IPS-NIHi11 (cell line): ENCODE results near the gene ST7.
"Not testable (repeated sequence)": the region's sequence is repeated elsewhere in the genome, so short reads cannot be mapped to it uniquely, and the experiment has no call there.

Experiments used
- DNase-seq: peaks from one replicate; pipeline ENCODE4 v3.0.0; 2012; ENCODE audit warnings: mixed read lengths, low spot score

Gene ST7

DNA sequence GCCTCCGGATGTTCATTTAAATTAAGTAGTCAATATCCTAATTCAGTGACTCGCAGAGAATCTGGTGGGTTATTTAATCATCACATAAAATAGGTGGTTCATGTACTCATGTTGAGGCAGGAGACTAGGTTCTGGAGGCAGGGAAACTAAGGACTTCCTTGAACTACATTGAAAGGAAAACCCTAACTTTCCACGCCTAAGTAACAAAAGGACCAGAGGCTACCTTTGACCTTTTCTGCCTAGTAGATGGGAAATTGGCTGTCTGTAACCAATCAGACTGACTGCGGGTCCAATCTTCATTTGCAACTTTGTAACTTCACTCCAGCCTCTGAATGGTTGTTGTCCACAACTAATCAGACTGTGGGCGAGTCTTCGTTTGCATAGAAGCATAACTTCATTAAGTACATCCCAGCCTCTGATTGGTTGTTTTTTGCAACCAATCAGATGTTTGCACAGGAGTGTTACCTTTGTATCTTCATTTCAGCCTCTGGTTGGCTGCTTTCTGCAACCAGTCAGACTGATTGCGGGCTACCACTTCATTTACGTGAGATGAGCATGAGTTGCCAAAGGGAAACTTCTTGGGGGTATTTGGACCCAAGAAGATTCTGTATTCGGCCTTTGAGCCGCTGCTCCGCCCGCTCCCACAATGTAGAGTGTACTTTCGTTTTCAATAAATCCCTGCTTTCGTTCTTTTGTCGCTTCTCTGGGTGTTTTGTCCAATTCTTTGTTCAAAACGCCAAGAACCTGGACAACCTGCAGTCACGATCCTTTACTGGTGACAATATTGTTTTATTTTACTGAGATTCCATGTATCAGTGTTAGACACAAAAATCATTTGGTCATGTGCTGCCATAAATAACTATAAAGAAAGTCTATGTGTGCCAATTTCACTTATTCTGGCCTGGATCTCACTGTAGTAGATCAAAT lies 1.7 kb upstream of the ST7 start:
- DNase-seq, result no peak

GRCh38 chr7:116952635-116953371 lies 498 bp upstream of the ST7 start:
- peak; percentile 39 for DNase-seq

DNA sequence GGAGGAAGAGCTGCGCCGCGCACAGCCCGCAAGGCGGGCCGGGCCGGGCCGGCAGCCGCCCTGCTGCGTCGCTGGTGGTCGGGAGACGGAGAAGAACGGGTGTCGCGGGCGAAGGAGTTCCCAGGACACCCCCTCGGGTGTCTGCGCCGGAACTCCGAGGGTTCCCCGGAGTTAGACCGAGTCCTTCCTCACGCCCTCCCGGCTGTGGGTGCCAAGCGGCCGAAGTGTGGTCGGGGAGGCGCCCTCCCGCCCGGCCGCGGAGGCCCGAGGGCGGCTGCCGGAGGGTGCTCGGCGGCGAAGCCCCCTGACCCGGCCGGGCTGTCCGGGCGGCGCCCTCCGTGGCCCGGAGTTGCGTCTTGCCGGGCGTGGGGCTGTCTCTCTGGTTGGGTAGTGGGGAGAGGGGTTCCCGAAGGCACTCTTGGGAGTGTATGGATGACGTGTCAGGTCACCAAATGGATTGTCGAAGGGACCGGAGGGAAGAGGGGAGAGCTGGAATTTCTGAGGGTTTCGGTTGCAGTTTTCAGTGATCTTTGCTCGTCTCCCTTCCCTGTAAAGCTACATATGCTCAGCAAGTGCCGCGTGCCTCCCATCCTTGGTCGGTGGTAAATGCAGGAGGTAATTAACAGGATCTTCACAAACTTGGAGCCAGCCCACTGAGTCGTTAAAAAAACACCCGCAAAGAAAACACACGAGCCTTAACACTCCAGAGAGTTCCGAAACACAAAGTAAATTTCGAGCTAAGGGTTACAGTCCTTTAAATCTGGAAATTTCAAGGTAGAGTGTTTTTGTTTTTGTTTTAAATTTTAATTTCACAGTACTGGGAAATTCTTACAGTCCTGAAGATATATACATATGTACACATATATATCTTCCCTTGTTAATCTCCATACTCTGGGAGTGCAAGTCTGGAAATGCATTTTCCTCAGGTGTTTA lies 871 bp downstream of the ST7 start:
- DNase-seq, result peak; percentile 68

DNA sequence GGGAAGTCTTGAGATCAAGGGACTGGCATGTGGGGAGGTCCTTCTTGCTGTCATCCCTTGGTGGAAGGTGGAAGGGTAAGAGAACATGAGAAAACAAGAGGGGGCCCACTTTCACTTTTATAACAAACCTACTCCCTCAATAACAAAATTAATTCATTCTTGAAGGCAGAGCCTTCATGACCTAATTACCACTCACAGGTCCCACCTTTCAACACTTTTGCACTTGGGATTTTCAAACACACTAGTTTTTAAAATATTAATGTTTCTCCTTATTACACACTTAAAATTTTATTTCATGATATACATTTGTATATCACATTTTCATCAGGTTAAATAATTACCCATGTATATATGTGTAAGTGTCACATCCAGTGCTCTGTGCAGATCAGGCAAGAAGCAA lies 2.0 kb downstream of the ST7 start:
- no peak for DNase-seq

GRCh38 chr7:116955801-116956476 lies 2.6 kb downstream of the ST7 start:
- no peak for DNase-seq

GRCh38 chr7:116956477-116956804 lies 3.1 kb downstream of the ST7 start:
- DNase-seq, result no peak

GRCh38 chr7:116957874-116958273 lies 4.6 kb downstream of the ST7 start:
- DNase-seq, result no peak

DNA sequence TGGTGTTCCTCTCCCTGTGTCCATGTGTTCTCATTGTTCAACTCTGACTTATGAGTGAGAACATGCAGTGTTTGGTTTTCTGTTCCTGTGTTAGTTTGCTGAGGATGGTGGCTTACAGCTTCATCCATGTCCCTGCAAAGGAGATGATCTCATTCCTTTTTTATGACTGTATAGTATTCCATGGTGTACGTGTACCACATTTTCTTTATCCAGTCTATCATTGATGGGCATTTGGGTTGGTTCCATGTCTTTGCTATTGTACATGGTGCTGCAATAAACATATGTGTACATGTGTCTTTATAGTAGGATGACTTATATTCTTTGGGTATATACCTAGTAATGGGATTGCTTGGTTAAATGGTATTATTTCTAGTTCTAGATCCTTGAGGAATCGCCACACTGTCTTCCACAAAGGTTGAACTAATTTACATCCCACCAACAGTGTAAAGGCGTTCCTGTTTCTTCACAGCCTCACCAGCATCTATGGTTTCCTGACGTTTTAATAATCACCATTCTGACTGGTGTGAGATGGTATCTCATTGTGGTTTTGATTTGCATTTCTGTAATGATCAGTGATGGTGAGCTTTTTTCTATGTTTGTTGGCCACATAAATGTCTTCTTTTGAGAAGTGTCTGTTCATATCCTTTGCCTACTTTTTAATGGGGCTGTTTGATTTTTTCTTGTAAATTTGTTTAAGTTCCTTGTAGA lies 8.8 kb downstream of the ST7 start:
- DNase-seq, result not testable (repeated sequence)

GRCh38 chr7:116963234-116963633 lies 9.9 kb downstream of the ST7 start:
- DNase-seq, result no peak

GRCh38 chr7:116966601-116967000 lies 13.3 kb downstream of the ST7 start:
- no peak for DNase-seq

DNA sequence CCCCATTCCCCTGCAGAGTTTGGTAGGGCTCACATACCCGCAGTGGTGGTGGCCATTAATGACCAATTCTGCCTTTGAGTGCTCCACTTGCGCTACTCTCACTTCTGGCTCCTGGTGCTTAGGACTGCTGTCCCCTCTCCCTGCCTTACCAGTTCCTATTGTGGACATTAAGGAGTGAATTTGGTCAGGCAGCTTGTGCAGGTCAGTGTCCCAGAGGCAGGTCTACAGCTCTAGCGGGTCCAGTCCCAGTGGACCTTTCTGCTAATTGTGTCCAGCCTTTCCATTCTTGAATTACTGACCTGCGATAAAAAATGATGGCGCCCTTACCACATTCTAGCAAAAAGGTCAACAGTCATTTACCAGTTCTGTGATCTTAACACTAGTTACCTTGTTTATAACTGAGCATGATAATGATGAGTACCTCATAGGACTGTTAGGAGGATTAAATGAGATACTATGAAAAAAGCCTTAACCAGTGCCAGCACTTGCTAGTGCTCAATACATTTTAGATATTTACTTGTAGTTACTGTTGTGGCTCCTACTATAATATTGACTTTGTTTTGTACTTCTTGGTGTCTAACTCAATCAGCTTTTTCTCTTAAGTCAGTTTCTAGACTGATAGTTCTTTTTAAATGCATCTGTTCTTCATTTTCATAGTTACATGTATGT lies 14.1 kb downstream of the ST7 start:
- no peak for DNase-seq

GRCh38 chr7:116967983-116968382 lies 14.7 kb downstream of the ST7 start:
- no peak for DNase-seq

DNA sequence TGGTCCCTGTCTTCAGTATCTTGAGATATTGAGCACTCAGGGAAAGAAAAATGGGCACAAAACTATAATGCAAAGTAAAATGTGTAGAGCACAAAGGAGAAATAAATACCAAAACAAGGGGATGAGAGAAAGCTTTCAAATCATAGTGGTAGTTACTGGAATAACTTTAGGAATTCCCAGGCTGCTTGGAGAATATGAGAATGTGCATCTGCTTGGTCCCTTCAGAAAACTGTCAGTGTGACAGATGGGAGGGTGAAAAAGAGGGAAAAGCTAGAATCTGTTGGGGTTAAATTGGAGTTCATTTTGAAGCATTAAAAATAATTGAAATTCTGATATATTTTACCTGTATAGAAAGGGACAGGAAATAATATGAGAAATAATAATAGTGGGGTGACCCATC lies 15.3 kb downstream of the ST7 start:
- no peak for DNase-seq

- DNase-seq, result no peak
Measured at GRCh38 chr7:116969371-116969902, 16.1 kb downstream of the ST7 start.

- no peak for DNase-seq
Measured at GRCh38 chr7:116970238-116970910, 17.1 kb downstream of the ST7 start.

- not testable (repeated sequence) for DNase-seq
Measured at GRCh38 chr7:116971153-116971552, 17.9 kb downstream of the ST7 start.

DNA sequence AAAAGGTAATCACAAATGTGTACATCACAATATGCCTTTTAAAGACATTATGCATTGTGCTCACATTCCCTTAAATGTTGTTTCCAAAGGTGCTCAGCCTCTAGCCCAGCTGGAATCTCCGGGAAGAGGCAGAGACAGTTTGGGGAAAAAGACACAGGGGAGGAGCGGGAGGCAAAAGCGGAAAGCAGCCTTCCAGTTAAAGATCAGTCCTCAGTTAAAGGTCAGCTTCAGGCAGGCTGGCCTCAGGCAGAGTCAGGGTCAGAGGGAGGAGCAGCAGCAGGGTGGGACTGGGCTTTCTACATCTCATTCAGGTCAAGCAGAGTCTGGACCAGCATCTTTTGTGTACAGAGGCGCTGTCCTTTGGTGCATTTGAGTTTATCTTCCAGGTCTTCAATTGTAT lies 18.6 kb downstream of the ST7 start:
- no peak for DNase-seq

- not testable (repeated sequence) for DNase-seq
Measured at GRCh38 chr7:116975024-116975423, 21.7 kb downstream of the ST7 start.

- DNase-seq, result no peak
Measured at GRCh38 chr7:116977172-116977571, 23.9 kb downstream of the ST7 start.

DNA sequence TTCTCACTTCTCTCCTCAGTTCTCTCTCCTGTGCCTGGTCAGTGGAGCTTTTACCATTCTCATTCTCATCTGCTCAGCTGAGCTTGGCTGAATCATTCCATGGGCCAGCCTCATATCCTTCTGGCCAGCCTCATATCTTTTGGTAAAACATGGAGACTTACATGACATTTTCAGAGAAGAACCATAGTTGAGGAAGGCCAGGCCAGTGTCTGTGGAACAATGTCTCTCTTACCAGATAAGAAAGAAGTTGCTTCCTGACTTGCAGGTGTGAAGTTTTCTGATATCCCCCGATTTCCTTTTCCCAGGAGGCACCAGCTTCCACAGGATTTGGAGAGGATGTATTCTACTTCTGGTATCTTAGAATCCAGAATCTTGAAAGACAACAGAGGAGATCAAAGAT lies 24.7 kb downstream of the ST7 start:
- no peak for DNase-seq
